EL (cell line): ENCODE results near the gene MTF1.
"Not testable (repeated sequence)": the region's sequence is repeated elsewhere in the genome, so short reads cannot be mapped to it uniquely, and the experiment has no call there.

Experiments
- DNase-seq: peaks from one replicate; pipeline ENCODE4 v3.0.0-alpha.2; 2016

The MTF1 gene

DNA sequence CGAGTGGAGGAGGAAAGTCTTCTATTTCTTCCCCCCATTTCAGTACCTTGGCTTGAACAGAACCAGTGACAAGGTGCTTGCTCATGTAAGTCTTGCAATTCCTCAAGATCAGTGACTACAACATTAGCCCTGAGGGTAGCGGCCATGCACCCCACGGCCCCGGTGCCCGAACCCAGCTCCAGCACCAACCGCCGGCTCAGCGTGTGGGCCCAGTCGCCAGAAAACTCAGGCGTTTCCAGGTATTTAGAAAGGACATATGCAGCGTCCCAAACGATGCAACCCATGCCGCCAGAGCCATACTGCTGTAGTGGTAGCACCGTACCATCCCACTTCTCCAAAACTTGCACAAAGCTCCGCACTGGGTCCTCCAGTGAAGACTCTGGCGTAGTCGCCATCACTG is 76.9 kb downstream of the MTF1 start:
- no peak for DNase-seq

DNA sequence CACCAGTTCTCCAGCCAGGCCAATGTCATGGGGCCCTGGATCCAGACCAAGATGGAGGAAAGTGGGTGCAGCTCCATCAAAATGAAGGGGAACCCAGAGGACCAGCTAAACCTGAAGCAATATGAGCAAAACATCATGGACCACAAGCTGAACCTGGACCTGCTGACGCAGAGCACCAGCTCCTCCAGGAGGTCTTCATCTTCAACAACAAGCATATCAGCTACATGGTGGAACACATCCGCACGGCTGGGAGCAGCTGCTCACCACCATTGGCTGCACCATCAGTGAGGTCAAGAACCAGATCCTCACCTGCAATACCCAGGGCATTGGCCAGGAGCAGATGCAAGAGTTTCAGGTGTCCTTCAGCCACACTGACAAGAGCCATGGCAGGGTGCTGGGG is 80.7 kb downstream of the MTF1 start:
- DNase-seq, result no peak

DNA sequence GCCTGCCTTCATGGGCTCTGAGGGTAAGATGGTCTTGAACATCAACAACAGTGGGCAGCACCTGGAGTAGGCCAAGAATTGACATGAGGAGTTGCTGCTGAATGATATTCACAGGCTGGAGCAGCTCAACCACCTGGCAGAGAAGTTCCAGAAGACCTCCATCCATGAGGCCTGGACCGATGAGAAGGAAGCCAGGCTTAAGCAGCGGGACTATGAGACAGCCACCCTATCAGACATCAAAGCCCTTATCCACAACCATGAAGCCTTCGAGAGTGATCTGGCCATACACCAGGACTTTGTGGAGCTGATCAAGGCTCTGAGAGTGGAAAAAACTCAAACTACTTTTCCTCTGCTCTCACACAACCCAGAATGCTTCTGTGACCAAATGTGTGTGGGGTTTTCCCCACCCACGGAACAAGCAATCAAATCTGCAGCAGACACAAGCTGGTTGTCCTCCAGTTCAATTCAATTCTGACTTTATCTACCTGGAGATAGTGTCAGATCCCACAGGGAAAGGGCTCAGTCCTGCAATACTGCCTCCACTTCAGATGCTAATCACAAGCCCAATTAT is 82.4 kb downstream of the MTF1 start:
- DNase-seq, result no peak

DNA sequence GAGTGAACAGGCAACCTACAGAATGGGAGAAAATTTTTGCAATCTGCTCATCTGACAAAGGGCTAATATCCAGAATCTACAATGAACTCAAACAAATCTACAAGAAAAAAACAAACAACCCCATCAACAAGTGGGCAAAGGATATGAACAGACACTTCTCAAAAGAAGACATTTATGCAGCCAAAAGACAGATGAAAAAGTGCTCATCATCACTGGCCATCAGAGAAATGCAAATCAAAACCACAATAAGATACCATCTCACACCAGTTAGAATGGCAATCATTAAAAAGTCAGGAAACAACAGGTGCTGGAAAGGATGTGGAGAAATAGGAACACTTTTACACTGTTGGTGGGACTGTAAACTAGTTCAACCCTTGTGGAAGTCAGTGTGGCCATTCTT is 88.0 kb downstream of the MTF1 start:
- DNase-seq, result not testable (repeated sequence)

DNA sequence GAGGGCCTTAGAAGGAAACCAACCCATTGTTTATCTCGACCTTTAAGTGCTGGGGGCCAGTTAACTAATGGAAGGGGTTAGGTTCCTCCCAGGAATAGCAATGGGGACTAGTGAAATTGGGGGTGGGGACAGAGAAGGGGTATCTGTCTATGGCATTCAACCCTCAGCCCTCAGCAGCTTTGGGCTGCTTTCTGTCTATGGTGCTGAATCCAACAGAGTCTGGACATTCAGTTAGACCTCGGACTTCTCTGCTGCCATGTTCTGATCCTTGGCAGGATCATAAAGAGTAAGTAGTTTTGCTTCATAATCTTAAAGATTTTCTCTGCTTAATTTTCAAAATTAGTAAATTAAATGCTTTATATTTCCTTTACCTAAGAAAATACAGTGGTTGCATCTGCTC is 91.9 kb downstream of the MTF1 start:
- no peak for DNase-seq

DNA sequence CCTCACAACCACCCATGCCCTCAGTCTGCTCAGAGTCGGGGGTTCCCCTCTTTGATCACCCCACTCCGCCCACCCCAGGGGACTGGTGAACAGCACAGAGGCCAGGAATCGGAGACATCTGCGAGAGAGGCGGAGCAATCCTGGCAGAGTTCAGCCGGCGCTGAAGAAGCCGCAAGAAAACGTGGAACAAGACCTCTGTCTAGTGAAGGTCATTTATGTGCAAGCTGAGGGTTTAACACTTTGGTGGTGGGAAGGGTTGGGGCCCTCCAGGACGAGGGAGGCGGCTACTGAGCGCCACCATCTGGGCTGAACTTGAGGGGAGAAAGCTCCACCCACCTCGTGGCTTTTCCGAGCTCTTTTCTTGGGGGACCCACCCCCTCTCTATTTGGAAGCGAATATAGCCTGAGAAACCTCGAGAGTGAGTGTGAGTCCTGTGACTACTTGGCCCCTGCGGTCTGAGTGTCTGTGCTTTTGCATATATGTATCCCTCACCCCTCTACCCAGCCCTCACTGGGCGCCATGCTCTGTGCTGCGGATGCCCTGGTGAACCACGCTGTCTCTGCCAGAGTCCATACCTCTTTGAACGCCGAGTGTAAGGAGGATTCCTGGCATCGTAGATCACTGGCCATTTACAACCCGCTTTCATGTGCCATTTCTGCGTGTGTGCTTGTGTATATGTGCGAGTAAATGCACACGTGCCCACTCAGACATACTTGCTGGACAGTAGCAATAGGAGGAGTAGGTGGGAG is 93.3 kb downstream of the MTF1 start:
- DNase-seq, result no peak

DNA sequence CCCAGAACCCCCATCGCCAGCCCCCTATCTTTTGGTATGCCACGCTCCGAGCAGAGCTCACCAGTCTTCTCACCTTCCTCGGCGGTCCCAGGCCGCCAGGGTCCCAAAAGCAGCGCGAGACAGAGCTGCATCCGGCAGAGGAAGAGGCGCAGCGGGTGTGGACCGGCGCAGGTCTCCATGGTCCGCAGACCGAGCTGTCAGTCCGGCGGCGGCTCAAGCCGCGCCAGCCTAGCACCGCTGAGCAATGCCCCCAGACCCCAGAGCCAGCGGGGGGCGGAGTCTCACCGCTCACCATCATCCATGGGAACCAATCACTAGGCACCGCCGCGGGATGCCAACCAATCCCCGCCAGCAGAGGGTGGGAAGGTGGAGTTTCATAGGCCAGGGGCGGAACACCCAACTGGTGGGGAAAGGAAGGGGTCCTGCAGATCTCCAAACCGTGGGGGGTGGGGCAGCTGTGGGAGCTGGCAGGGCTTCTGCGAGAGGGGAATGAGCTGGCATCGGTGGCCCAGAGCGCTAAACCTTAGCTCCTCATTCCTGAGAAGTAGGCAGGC is 94.4 kb downstream of the MTF1 start, which contains the start of gene EPHA10:
Gene EPHA10, minus strand, starts transcription at position 233 of the 554 bp plus-strand sequence. Its CDS starts 54 bp downstream, at position 179.
- no peak for DNase-seq

DNA sequence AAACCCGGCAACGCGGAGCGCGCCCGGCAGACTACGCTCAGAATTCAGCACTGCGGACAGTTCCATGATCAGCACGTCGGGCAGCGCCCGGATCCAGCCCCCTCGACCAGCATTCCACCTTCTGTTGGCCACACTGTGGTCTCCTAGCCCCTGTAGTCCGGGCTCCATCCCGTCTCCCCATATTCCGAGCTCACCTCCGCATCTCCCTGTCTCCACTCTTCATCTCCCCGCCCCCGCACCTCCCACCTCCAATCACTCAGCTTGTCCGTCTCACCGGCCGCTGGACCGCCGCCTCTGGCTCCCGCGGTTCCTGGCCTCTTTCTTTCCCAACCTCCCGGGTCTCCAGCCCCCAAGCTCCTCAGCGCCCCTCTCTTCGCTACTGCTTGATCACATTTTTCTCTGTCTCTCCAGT is 95.0 kb downstream of the MTF1 start:
- peak; percentile 36 for DNase-seq

DNA sequence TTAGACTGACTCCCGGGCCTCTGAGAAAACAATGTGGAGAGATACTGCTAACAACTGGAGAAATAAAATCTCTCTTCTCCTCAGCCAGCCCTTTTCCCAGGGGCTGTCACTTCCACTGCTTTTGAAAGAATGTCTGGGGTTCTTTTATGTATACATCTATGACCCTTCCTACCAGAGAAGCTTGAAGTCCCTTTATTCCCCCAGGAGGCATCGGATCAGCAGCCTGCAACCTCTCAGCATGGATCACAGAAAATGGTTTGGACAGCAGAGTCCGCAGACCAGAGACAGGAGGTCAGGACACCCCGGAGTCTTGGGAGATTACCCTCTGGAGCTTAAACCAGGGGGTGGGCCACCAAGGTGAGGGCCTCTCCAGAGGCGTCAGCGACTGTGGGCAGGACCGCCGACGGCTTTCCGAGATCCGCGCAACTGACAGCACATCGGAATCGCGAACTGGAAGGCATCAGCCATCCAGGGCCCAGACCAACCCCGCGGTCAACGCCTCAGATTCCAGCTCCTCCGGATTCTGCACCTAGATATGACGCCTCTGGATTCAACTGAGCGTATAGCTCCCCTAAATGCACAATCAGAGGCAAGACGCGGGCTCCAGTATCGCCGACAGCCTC is 95.5 kb downstream of the MTF1 start:
- DNase-seq, result no peak

DNA sequence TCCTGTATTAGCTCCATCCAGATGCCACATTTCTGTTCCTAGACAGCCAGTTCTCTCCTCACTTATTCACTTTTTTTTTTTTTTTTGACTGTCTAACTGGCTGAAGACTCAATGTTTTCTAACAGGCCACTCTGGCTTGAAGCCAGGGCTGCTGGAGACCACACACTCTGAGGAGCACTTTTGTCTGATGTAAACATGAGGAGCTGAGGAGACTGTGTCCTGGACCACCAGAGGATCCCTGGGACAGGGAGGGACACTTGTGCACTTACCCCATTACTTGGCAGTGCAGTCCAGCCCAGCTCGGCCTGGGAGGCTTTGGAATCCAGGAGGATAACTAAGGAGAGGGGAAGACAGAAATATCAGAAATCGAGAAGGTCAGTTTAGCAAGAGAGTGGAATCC is 96.9 kb downstream of the MTF1 start:
- no peak for DNase-seq

DNA sequence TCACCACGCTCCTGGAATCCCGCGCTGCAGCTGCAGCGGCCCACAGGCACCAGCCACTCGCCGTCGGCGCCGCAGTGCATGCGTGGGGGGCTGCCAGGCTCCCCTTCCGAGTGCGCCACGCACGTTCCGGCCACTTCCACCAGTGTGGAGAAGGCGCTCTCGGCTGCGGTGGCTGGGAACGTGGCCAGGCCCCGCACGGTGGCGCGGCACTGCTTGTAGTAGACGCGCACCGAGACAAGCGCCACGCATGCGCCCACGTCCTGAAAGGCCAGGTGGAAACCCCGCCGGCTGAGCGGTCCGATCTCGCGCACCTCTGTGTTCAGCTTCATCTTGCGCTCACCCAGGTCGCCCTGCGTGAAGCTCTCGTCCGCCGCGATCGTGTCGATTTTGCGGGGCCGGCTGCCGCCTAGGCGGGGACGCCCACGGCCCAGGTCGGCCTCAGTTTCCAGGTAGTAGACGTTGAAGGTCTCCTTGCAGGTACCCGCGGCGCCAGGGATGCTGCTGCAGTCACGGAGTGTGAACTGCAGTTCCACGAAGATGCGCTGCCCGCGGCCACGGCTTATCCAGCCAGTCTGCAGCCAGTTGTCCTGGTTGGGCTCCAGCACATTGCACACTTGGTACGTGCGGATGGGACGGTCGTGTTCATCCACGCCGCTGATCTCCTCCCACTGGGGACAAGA is 97.8 kb downstream of the MTF1 start:
- DNase-seq, result no peak
